HCT116 (cell line): ENCODE data around the gene FAAH2.

ENCODE experiments used
- CBX3 ChIP-seq: IDR thresholded peaks from 2 replicates; pipeline ENCODE4 v1.6.1; 2012; ENCODE audit warnings: low read depth
- CEBPB ChIP-seq: IDR thresholded peaks from 2 replicates; pipeline ENCODE4 v1.6.1; 2012; ENCODE audit warnings: low read depth
- EGR1 ChIP-seq: IDR thresholded peaks from 2 replicates; pipeline ENCODE4 v1.6.1; 2012; ENCODE audit warnings: low read depth
- EZH2 ChIP-seq: fragments of 200-600 bp; sonication (generic); IDR thresholded peaks from 2 replicates; pipeline ENCODE4 v1.6.1; 2017; ENCODE audit warnings: antibody characterized with exemption, mixed run types
- EZH2phosphoT487 ChIP-seq: fragments of 200-600 bp; IDR thresholded peaks from 2 replicates; pipeline ENCODE4 v1.6.1; 2018; ENCODE audit warnings: antibody characterized with exemption, borderline replicate concordance
- JUND ChIP-seq: IDR thresholded peaks from 2 replicates; pipeline ENCODE4 v1.6.1; 2012
- POLR2A ChIP-seq: IDR thresholded peaks from 2 replicates; pipeline ENCODE4 v1.7.0; 2011; ENCODE audit warnings: borderline replicate concordance; ENCODE audit not compliant: insufficient read depth, insufficient read length; ENCODE audit errors: extremely low read depth
- POLR2AphosphoS5 ChIP-seq: IDR thresholded peaks from 2 replicates; pipeline ENCODE4 v1.6.1; 2011; ENCODE audit warnings: mild to moderate bottlenecking, low read depth, low read length, moderate library complexity
- SIN3A ChIP-seq: IDR thresholded peaks from 2 replicates; pipeline ENCODE4 v1.6.1; 2012; ENCODE audit warnings: low read depth
- ZFX ChIP-seq: fragments of 450-650 bp; IDR thresholded peaks from 2 replicates; pipeline ENCODE4 v1.6.1; 2017
- TF ChIP-seq, protein P1 (sequence below), 3 experiments: fragments of 200-600 bp in 1 of 3; sonication (generic) in 1 of 3; IDR thresholded peaks in 2 of 3; conservative IDR thresholded peaks in 1 of 3; 2 replicates each; pipeline ENCODE4 v1.5.1; 2012 to 2017; ENCODE audit warnings: low read depth in 2 of 3, low read length in 2 of 3, antibody characterized with exemption in 1 of 3, borderline replicate concordance in 1 of 3, control low read depth in 1 of 3, mild to moderate bottlenecking in 1 of 3, mixed read lengths in 1 of 3, mixed run types in 1 of 3, moderate library complexity in 1 of 3; ENCODE audit not compliant: insufficient read depth in 1 of 3
- TF ChIP-seq, protein P2 (sequence below): IDR thresholded peaks from 2 replicates; pipeline ENCODE4 v1.6.1; 2012
- TF ChIP-seq, protein P3 (sequence below): IDR thresholded peaks from 2 replicates; pipeline ENCODE4 v1.6.1; 2012; ENCODE audit warnings: low read depth
- TF ChIP-seq, protein P4 (sequence below): IDR thresholded peaks from 2 replicates; pipeline ENCODE4 v1.6.1; 2012

DNA sequence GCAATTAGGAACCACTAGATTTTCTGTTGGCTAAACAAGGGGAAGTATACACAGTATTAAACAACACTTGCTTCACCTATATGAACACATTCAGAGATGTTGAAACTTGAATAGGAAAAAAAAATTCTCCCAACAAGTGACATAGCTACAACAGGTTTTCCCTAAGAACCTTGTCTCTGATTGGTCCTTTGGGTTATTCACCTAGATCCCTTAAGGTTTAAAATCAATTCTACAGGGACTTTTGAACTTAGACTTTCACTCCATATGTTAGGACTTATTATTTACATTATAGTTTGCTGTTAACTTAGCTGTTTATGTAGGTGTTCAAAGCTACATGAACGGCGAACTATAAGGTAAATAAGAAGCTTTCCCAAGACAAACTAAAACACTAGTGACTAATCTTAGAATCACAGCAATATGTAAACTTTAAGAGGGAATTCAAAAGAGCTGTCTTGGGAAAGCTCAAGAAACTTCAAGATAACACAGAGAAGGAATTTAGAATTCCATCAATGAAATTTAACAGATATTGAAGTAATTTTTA, 233.1 kb downstream of the FAAH2 start:
- TF ChIP-seq CBX3 (no peak), ZFX (no peak), POLR2A (no peak), EGR1 (no peak), JUND (no peak), SIN3A (no peak), POLR2AphosphoS5 (no peak), EZH2 (no peak), CEBPB (no peak), EZH2phosphoT487 (no peak)
- TF ChIP-seq, protein P1, sequence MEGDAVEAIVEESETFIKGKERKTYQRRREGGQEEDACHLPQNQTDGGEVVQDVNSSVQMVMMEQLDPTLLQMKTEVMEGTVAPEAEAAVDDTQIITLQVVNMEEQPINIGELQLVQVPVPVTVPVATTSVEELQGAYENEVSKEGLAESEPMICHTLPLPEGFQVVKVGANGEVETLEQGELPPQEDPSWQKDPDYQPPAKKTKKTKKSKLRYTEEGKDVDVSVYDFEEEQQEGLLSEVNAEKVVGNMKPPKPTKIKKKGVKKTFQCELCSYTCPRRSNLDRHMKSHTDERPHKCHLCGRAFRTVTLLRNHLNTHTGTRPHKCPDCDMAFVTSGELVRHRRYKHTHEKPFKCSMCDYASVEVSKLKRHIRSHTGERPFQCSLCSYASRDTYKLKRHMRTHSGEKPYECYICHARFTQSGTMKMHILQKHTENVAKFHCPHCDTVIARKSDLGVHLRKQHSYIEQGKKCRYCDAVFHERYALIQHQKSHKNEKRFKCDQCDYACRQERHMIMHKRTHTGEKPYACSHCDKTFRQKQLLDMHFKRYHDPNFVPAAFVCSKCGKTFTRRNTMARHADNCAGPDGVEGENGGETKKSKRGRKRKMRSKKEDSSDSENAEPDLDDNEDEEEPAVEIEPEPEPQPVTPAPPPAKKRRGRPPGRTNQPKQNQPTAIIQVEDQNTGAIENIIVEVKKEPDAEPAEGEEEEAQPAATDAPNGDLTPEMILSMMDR (IDR thresholded peaks at IDR 0.05 in 2 of 3, conservative IDR thresholded peaks at IDR 0.05 in 1 of 3; ENCODE audit: borderline replicate concordance in 1 of 3, insufficient read depth in 1 of 3, low read depth in 2 of 3, low read length in 2 of 3): no peak
- TF ChIP-seq, protein P2, sequence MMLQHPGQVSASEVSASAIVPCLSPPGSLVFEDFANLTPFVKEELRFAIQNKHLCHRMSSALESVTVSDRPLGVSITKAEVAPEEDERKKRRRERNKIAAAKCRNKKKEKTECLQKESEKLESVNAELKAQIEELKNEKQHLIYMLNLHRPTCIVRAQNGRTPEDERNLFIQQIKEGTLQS: no peak
- TF ChIP-seq, protein P3, sequence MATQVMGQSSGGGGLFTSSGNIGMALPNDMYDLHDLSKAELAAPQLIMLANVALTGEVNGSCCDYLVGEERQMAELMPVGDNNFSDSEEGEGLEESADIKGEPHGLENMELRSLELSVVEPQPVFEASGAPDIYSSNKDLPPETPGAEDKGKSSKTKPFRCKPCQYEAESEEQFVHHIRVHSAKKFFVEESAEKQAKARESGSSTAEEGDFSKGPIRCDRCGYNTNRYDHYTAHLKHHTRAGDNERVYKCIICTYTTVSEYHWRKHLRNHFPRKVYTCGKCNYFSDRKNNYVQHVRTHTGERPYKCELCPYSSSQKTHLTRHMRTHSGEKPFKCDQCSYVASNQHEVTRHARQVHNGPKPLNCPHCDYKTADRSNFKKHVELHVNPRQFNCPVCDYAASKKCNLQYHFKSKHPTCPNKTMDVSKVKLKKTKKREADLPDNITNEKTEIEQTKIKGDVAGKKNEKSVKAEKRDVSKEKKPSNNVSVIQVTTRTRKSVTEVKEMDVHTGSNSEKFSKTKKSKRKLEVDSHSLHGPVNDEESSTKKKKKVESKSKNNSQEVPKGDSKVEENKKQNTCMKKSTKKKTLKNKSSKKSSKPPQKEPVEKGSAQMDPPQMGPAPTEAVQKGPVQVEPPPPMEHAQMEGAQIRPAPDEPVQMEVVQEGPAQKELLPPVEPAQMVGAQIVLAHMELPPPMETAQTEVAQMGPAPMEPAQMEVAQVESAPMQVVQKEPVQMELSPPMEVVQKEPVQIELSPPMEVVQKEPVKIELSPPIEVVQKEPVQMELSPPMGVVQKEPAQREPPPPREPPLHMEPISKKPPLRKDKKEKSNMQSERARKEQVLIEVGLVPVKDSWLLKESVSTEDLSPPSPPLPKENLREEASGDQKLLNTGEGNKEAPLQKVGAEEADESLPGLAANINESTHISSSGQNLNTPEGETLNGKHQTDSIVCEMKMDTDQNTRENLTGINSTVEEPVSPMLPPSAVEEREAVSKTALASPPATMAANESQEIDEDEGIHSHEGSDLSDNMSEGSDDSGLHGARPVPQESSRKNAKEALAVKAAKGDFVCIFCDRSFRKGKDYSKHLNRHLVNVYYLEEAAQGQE: no peak
- TF ChIP-seq, protein P4, sequence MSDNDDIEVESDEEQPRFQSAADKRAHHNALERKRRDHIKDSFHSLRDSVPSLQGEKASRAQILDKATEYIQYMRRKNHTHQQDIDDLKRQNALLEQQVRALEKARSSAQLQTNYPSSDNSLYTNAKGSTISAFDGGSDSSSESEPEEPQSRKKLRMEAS: no peak
